Nephron (organoid): ENCODE data around the gene GPD1.
A peak's percentile ranks its signal among the peaks of the same experiment; 100 is the strongest.

Experiments
- H3K27ac Mint-ChIP-seq, 3 experiments: 2 replicates each; pipeline ENCODE4 v1.8.0; 2020; ENCODE audit warnings: mixed read lengths in 3 of 3, mild to moderate bottlenecking in 2 of 3, moderate library complexity in 1 of 3
- H3K27me3 Mint-ChIP-seq: 2 replicates; pipeline ENCODE4 v1.8.0; 2021; ENCODE audit warnings: low read depth, mild to moderate bottlenecking, moderate library complexity, mixed read lengths
- H3K36me3 Mint-ChIP-seq: 2 replicates; pipeline ENCODE4 v1.8.0; 2020; ENCODE audit warnings: low read depth, mixed read lengths
- H3K4me1 Mint-ChIP-seq: 2 replicates; pipeline ENCODE4 v1.8.0; 2020; ENCODE audit warnings: mixed read lengths
- H3K4me3 Mint-ChIP-seq, 3 experiments: 2 replicates each; pipeline ENCODE4 v1.8.0; 2020; ENCODE audit warnings: mild to moderate bottlenecking in 3 of 3, mixed read lengths in 3 of 3, moderate library complexity in 2 of 3
- H3K9me3 Mint-ChIP-seq: 2 replicates; pipeline ENCODE4 v1.8.0; 2020; ENCODE audit warnings: mixed read lengths
- CTCF ChIP-seq, 3 experiments: fragments of 200-600 bp; sonication (generic); IDR thresholded peaks; one replicate each; pipeline ENCODE4 v1.5.0; 2021; ENCODE audit warnings: antibody characterized with exemption in 3 of 3; ENCODE audit not compliant: unreplicated experiment in 3 of 3

Gene GPD1

GRCh38 chr12:50075808-50076170, 28.0 kb upstream of the GPD1 start:
- Mint-ChIP-seq H3K4me1 (peaks cover 2% of the 10 kb centered on the region), H3K27me3 (peaks cover 7% of the 10 kb centered on the region), H3K9me3 (no peaks in the 10 kb centered on the region), H3K36me3 (no peaks in the 10 kb centered on the region), H3K4me3 (no peak overlapping the region), H3K27ac (no peak overlapping the region)
- no peak for TF ChIP-seq CTCF (IDR thresholded peaks at IDR 0.05; ENCODE audit: unreplicated experiment in 3 of 3)

- Mint-ChIP-seq H3K27me3 (peaks cover 7% of the 10 kb centered on the region), H3K36me3 (no peaks in the 10 kb centered on the region), H3K27ac (no peak overlapping the region), H3K9me3 (no peaks in the 10 kb centered on the region), H3K4me3 (no peak overlapping the region), H3K4me1 (peaks cover under 1% of the 10 kb centered on the region)
- no peak for TF ChIP-seq CTCF (IDR thresholded peaks at IDR 0.05; ENCODE audit: unreplicated experiment in 3 of 3)
Measured at GRCh38 chr12:50077099-50077498, 26.7 kb upstream of the GPD1 start.

- no peaks in the 10 kb centered on the region for H3K36me3 Mint-ChIP-seq
- H3K4me1 Mint-ChIP-seq = peaks cover 7% of the 10 kb centered on the region
- H3K4me3 Mint-ChIP-seq = no peak overlapping the region
- H3K27me3 Mint-ChIP-seq = peaks cover 4% of the 10 kb centered on the region
- H3K9me3 Mint-ChIP-seq = no peaks in the 10 kb centered on the region
- no peak for TF ChIP-seq CTCF (IDR thresholded peaks at IDR 0.05; ENCODE audit: unreplicated experiment in 3 of 3)
- no peak overlapping the region for H3K27ac Mint-ChIP-seq
Measured at GRCh38 chr12:50078281-50078680, 25.5 kb upstream of the GPD1 start.

GRCh38 chr12:50079771-50080170, 24.0 kb upstream of the GPD1 start:
- H3K36me3 Mint-ChIP-seq = no peaks in the 10 kb centered on the region
- no peak overlapping the region for H3K27ac Mint-ChIP-seq
- H3K27me3 Mint-ChIP-seq = peaks cover 4% of the 10 kb centered on the region
- no peak for TF ChIP-seq CTCF (IDR thresholded peaks at IDR 0.05; ENCODE audit: unreplicated experiment in 3 of 3)
- no peak overlapping the region for H3K4me3 Mint-ChIP-seq
- H3K9me3 Mint-ChIP-seq = no peaks in the 10 kb centered on the region
- peaks cover 14% of the 10 kb centered on the region for H3K4me1 Mint-ChIP-seq

GRCh38 chr12:50081096-50081808, 22.6 kb upstream of the GPD1 start:
- TF ChIP-seq CTCF (IDR thresholded peaks at IDR 0.05; ENCODE audit: unreplicated experiment in 3 of 3) = no peak
- Mint-ChIP-seq H3K9me3 (no peaks in the 10 kb centered on the region), H3K27me3 (no peaks in the 10 kb centered on the region), H3K4me1 (peaks cover 19% of the 10 kb centered on the region), H3K4me3 (peak overlapping the region in 1 of 3 experiments; percentile 19), H3K36me3 (peaks cover under 1% of the 10 kb centered on the region), H3K27ac (peak overlapping the region in 1 of 3 experiments; percentile 87)

GRCh38 chr12:50082644-50083043, 21.2 kb upstream of the GPD1 start:
- peak overlapping the region; percentile 23 to 66 (median 37) for H3K4me3 Mint-ChIP-seq
- peaks cover 12% of the 10 kb centered on the region for H3K36me3 Mint-ChIP-seq
- TF ChIP-seq CTCF (IDR thresholded peaks at IDR 0.05; ENCODE audit: unreplicated experiment in 3 of 3) = no peak
- H3K27ac Mint-ChIP-seq = peak overlapping the region; percentile 53 to 87 (median 83)
- H3K9me3 Mint-ChIP-seq = no peaks in the 10 kb centered on the region
- peaks cover 28% of the 10 kb centered on the region for H3K4me1 Mint-ChIP-seq
- H3K27me3 Mint-ChIP-seq = no peaks in the 10 kb centered on the region
